SK-N-MC (cell line): ENCODE data around the gene PDE4DIP.
"Not testable (repeated sequence)": the region's sequence is repeated elsewhere in the genome, so short reads cannot be mapped to it uniquely, and the experiment has no call there.

Experiments
- EZH2 ChIP-seq: fragments of 200-600 bp; sonication (generic); IDR thresholded peaks from one replicate; pipeline ENCODE4 v1.6.1; 2017; ENCODE audit warnings: antibody characterized with exemption
- FOXP2 ChIP-seq: optimal IDR thresholded peaks from 2 replicates; pipeline ENCODE3; 2011; ENCODE audit warnings: mild to moderate bottlenecking, moderate library complexity; ENCODE audit not compliant: insufficient read depth; ENCODE audit errors: extremely low read length, control extremely low read depth
- POLR2AphosphoS5 ChIP-seq: IDR thresholded peaks from 2 replicates; pipeline ENCODE4 v1.6.1; 2012; ENCODE audit warnings: mild to moderate bottlenecking, low read depth, low read length, borderline replicate concordance

DNA sequence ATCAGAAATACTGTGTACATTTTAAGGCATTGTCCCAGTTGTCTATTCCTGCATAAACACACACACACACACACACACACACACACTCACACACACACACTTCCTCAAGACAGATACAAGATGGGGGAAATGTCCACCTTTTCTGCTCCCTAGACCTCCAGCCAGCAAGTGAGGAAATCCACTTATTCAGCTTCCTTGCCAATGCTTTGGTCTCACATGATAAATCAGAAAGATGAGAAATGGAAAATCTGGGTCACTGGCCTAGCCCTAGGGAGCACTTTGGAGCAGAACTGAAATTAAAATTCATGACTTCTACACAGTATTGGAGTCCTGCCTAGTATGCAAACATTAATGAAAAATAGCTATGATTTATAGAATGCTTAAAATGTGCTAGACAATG is 15.3 kb upstream of the PDE4DIP start:
- not testable (repeated sequence) for TF ChIP-seq EZH2, POLR2AphosphoS5, FOXP2
